ENCODE measurements around the gene RAPGEF4. TPM values are rescaled to one million over a fixed set of nuclear protein-coding genes. Genes with fewer than 3 reads are reported as not detected.

RAPGEF4 gene
- total RNA-seq, 1 experiment from 2014 or later = 0.59 TPM

DNA sequence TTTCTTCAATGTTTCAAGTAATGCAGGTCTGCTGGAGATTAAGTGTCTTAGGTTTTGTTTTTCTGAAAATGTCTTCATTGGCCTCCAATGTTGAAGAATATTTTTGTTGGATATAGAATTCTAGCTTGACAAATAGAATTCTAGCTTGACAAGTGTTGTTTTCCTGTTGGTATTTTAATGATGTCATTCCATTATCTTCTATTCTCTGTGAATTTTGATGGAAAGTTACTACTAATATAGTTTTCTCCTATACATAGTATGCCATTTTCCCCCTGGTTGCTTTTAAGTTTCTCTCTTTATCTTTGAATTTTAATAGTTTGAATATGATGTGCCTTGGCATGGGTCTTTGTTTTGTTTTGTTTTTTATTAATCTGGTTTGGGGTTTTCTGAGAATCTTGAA lies 119.9 kb downstream of the RAPGEF4 start (continued):
- TF ChIP-seq SRF (IDR thresholded peaks at IDR 0.05; ENCODE audit: low read depth) (no peak), CBX3 (IDR thresholded peaks at IDR 0.05; ENCODE audit: low read depth) (no peak), SIN3A (IDR thresholded peaks at IDR 0.05; ENCODE audit: low read depth) (no peak), EZH2 (IDR thresholded peaks at IDR 0.05) (no peak), TCF7L2 (IDR thresholded peaks at IDR 0.05; ENCODE audit: borderline replicate concordance, extremely low read depth, insufficient read depth, insufficient read length) (no peak)

DNA sequence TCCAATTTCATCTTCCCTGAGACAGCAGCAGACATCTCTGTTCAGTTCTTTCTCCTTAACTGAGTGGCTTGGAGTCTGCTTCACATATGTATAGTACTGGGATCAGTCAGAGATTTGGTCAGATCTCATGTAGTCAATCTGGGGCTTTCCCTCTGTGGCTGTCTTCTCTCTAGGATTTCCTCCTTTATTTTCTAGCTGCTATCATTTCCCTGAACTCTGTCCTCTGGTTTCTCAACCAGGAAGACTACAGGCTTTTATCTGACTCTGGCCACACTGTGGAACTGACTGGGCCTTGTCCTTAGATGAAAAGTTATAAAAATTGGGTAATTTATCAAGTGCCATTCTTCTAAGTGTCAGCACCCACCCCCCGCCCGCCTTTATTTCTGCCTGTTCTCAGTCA lies 121.0 kb downstream of the RAPGEF4 start:
- intact Hi-C loops (cut with micrococcal nuclease) = no loop called here
- Histone ChIP-seq H3K79me2 (ENCODE audit: insufficient read depth, low read length) (no peaks in the 10 kb centered on the region), H3K4me3 (replicated peaks in 1 of 2; ENCODE audit: low read depth in 1 of 2, low read length in 2 of 2) (no peak overlapping the region), H3K4me1 (ENCODE audit: control insufficient read depth in 1 of 2, insufficient read depth in 2 of 2, low read length in 2 of 2) (no peaks in the 10 kb centered on the region), H2AFZ (ENCODE audit: low read depth, low read length, poor library complexity, severe bottlenecking) (no peak overlapping the region), H3K9me3 (ENCODE audit: control insufficient read depth in 1 of 2, insufficient read depth in 1 of 2, low read depth in 1 of 2, low read length in 2 of 2) (no peaks in the 10 kb centered on the region), H3K36me3 (ENCODE audit: control insufficient read depth in 1 of 2, insufficient read depth in 2 of 2, low read length in 2 of 2) (no peaks in the 10 kb centered on the region), H3K9ac (ENCODE audit: low read length) (no peak overlapping the region), H3K27me3 (ENCODE audit: insufficient read depth, low read length) (no peaks in the 10 kb centered on the region), H3K4me2 (ENCODE audit: low read length) (no peak overlapping the region), H3K27ac (ENCODE audit: low read depth, low read length) (no peak overlapping the region), H3K9me2 (ENCODE audit: insufficient read depth) (no peaks in the 10 kb centered on the region), H4K20me1 (ENCODE audit: insufficient read depth) (no peaks in the 10 kb centered on the region)
- ChIA-PET POLR2A (no interaction called here), RAD21 (ENCODE audit: low non-redundant PET in 1 of 2, low total read pairs in 2 of 2, uncharacterized antibody in 2 of 2, unreplicated experiment in 2 of 2) (no interaction called here), CTCF (no interaction called here)
- no peak for ATAC-seq
- no peak for TF ChIP-seq ELF1 (IDR thresholded peaks at IDR 0.05; ENCODE audit: borderline replicate concordance, low read depth)
- TF ChIP-seq CBX3 (IDR thresholded peaks at IDR 0.05; ENCODE audit: low read depth) = no peak
- TF ChIP-seq, protein P1, sequence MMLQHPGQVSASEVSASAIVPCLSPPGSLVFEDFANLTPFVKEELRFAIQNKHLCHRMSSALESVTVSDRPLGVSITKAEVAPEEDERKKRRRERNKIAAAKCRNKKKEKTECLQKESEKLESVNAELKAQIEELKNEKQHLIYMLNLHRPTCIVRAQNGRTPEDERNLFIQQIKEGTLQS (IDR thresholded peaks at IDR 0.05) = no peak
- TF ChIP-seq TCF7L2 (IDR thresholded peaks at IDR 0.05; ENCODE audit: borderline replicate concordance, extremely low read depth, insufficient read depth, insufficient read length) = no peak
- no peak for TF ChIP-seq SIN3A (IDR thresholded peaks at IDR 0.05; ENCODE audit: low read depth)
- TF ChIP-seq CEBPB (IDR thresholded peaks at IDR 0.05; ENCODE audit: low read depth) = no peak
- no peak for TF ChIP-seq POLR2AphosphoS5 (IDR thresholded peaks at IDR 0.05; ENCODE audit: low read depth, low read length)
- TF ChIP-seq YY1 (IDR thresholded peaks at IDR 0.05; ENCODE audit: extremely low read depth, insufficient replicate concordance, low read depth, low read length) = no peak
- TF ChIP-seq FOSL1 (IDR thresholded peaks at IDR 0.05; ENCODE audit: low read depth) = no peak
- TF ChIP-seq POLR2A (IDR thresholded peaks at IDR 0.05; ENCODE audit: borderline replicate concordance, extremely low read depth, insufficient read depth, insufficient read length) = no peak
- no TSS peak for BruUV-seq (replicated peaks)
- DNase-seq (ENCODE audit: low read depth, low spot score) = no peak
